Prostate gland (tissue), 2 donors: ENCODE measurements around the gene TMED6.

Experiments
- CTCF ChIP-seq, 4 experiments: fragments of 200-600 bp in 2 of 4; fragments of 450-650 bp in 2 of 4; sonication (generic) in 2 of 4; IDR thresholded peaks; 1 replicate in 3 of 4; 2 replicates in 1 of 4; pipeline ENCODE4 v1.5.1; 2016 to 2019; ENCODE audit warnings: antibody characterized with exemption in 4 of 4, mild to moderate bottlenecking in 2 of 4, moderate library complexity in 2 of 4
- POLR2AphosphoS5 ChIP-seq: sonication (generic); formaldehyde crosslinking; IDR thresholded peaks from one replicate; pipeline ENCODE4 v1.6.1; 2017; ENCODE audit warnings: antibody characterized with exemption

- TF ChIP-seq CTCF (IDR thresholded peaks at IDR 0.05) (no peak), POLR2AphosphoS5 (no peak)
These were observed 49.7 kb downstream of the TMED6 start for GRCh38 chr16:69301861-69302260.
